Adrenal gland (tissue), 12 donors: ENCODE results near the gene SLU7. TPM values are rescaled to one million over a fixed set of nuclear protein-coding genes. Genes with fewer than 3 reads are reported as not detected.

ENCODE experiments used
- DNase-seq, 7 donors: peaks; one replicate each; pipeline ENCODE4 v3.0.0-alpha.2; 2019 to 2020
- H3K27ac ChIP-seq, 5 donors: fragments of 200-600 bp; sonication (generic) in 4 of 5; 1 replicate in 3 of 5; 2 replicates in 2 of 5; pipeline versions ENCODE4 v1.5.1 to v1.8.0; 2016 to 2020; ENCODE audit warnings: mild to moderate bottlenecking in 1 of 5
- H3K27me3 ChIP-seq: fragments of 200-600 bp; 2 replicates; pipeline ENCODE4 v1.8.0; 2021
- H3K36me3 ChIP-seq, 2 donors: fragments of 200-600 bp; replicated peaks in 1 of 2; 1 replicate in 1 of 2; 2 replicates in 1 of 2; pipeline versions ENCODE4 v1.5.1 to v1.8.0; 2018 to 2022
- H3K4me1 ChIP-seq, 2 donors: fragments of 200-600 bp; replicated peaks in 1 of 2; 1 replicate in 1 of 2; 2 replicates in 1 of 2; pipeline versions ENCODE4 v1.5.1 to v1.8.0; 2018 to 2021
- H3K4me3 ChIP-seq, 4 donors: fragments of 200-600 bp; sonication (generic) in 3 of 4; one replicate each; pipeline ENCODE4 v1.5.1; 2016 to 2018
- H3K9me3 ChIP-seq, 3 donors: fragments of 200-600 bp; sonication (generic) in 1 of 3; replicated peaks in 1 of 3; 1 replicate in 2 of 3; 2 replicates in 1 of 3; pipeline versions ENCODE4 v1.5.1 to v1.8.0; 2016 to 2021
- CTCF ChIP-seq, 6 experiments: fragments of 450-650 bp in 4 of 6; fragments of 200-600 bp in 2 of 6; sonication (generic) in 1 of 6; IDR thresholded peaks; 1 replicate in 5 of 6; 2 replicates in 1 of 6; pipeline versions ENCODE4 v1.5.1 to v1.8.0; 2016 to 2021; ENCODE audit warnings: antibody characterized with exemption in 6 of 6, mild to moderate bottlenecking in 2 of 6, moderate library complexity in 1 of 6
- POLR2A ChIP-seq, 2 donors: fragments of 450-650 bp; IDR thresholded peaks; one replicate each; pipeline ENCODE4 v1.6.1; 2017; ENCODE audit warnings: antibody characterized with exemption in 2 of 2, mild to moderate bottlenecking in 2 of 2, moderate library complexity in 1 of 2
- WGBS, 4 donors: extraction: QIAGEN DNeasy Blood & Tissue Kit in 2 of 4; methylation state at CpG; one replicate each; pipeline versions ENCODE4 v1.1.5 to v1.1.7; 2013 to 2017; 5-methylcytosine and 5-hydroxymethylcytosine counted together
- intact Hi-C, 2 donors: fragments of 100-400 bp; cut with DNase I; formaldehyde crosslinking; loops; one replicate each; pipeline versions ENCODE4 v1.14.1 to v1.15.0; 2022 to 2023
- polyA plus RNA-seq, 3 donors: library from polyadenylated mRNA; stranded (reverse); fragments of 200-250 nt in 2 of 3; fragments of 350-450 nt in 1 of 3; fragmentation: Illumina TruSeq in 1 of 3; extraction: RNeasy Lipid Tissue Mini Kit (QIAGEN cat#74804) in 1 of 3; gene quantifications; one replicate each; pipeline ENCODE4 v1.2.3, GENCODE V29; 2013 to 2014
- total RNA-seq, 9 donors: library from RNA; depleted of rRNA in 4 of 9; stranded (reverse); fragments of >200 nt in 4 of 9; fragments of 120-200 nt in 1 of 9; fragmentation: NEBNext Ultra II Directional in 1 of 9; extraction: Animal tissue kit (Norgen Biotek cat#: 25700) in 1 of 9; gene quantifications; one replicate each; pipeline versions ENCODE4 v1.1.0 to v1.2.4, GENCODE V29; 2013 to 2023
- donor health status: healthy with polysubstance abuse.
- donor health status: Bipolar disorder and iron deficiency.
- donor health status: DM: yes; HTN: yes; CAD: no.
- donor health status: DM: no; HTN: no; CAD: no.
- donor health status: DM: no; HTN: no; CAD: no.
- donor health status: DM: yes; HTN: yes; CAD: no.

SLU7 gene
- total and polyA plus RNA-seq, 12 donors: 27.1 to 138 (median 47.7) TPM

- H3K27me3 ChIP-seq: no peaks in the 10 kb centered on the region
- peaks cover 12 to 33% of the 10 kb centered on the region in 2 donors for H3K4me1 ChIP-seq
- H3K9me3 ChIP-seq: no peaks in the 10 kb centered on the region
- peak overlapping the region in 2 of 5 donors; percentile 85 to 90 for H3K27ac ChIP-seq
- no peaks in the 10 kb centered on the region for H3K36me3 ChIP-seq
- DNase-seq: no peak
- intact Hi-C loops: no loop called here
- no peak overlapping the region for H3K4me3 ChIP-seq
- no peak for TF ChIP-seq CTCF (IDR thresholded peaks at IDR 0.05)
- no peak for TF ChIP-seq POLR2A (IDR thresholded peaks at IDR 0.05)
These were observed 1.4 kb upstream of the SLU7 start for GRCh38 chr5:160420331-160420610.

- 32 to 41% (median 34%) methylated on average over 11 of the region's 11 CpGs for WGBS, 4 donors
- H3K27me3 ChIP-seq: no peaks in the 10 kb centered on the region
- no peaks in the 10 kb centered on the region for H3K9me3 ChIP-seq
- intact Hi-C loops: no loop called here
- peak overlapping the region; percentile 75 to 90 (median 85) for H3K27ac ChIP-seq
- peak overlapping the region in 2 of 4 donors; percentile 59 to 71 for H3K4me3 ChIP-seq
- peaks cover 0 to 3% of the 10 kb centered on the region in 2 donors for H3K36me3 ChIP-seq
- TF ChIP-seq CTCF (IDR thresholded peaks at IDR 0.05) (no peak), POLR2A (IDR thresholded peaks at IDR 0.05) (no peak)
- H3K4me1 ChIP-seq: peaks cover 12 to 33% of the 10 kb centered on the region in 2 donors
- no peak for DNase-seq
These were observed 813 bp upstream of the SLU7 start for GRCh38 chr5:160419458-160420330.

GRCh38 chr5:160399402-160400353 lies 19.2 kb downstream of the SLU7 start, which contains the start of gene FAM200C:
Gene FAM200C, minus strand, starts transcription at chr5:160400054. Its CDS starts 4,564 bp downstream, at chr5:160395490.
- Histone ChIP-seq H3K27ac (peak within 1 kb of the TSS; percentile 27 to 87 (median 79)), H3K4me1 (peaks cover 0 to 19% of the 10 kb centered on the region in 2 donors), H3K9me3 (no peaks in the 10 kb centered on the region), H3K27me3 (no peaks in the 10 kb centered on the region), H3K36me3 (peaks cover 0 to 33% of the 10 kb centered on the region in 2 donors), H3K4me3 (peak within 1 kb of the TSS; percentile 51 to 82 (median 72))
- DNase-seq: peak; percentile 92 to 96 (median 93)
- 0 to 2% (median 1%) methylated on average over 16 to 41 of the region's 41 CpGs for WGBS, 4 donors
- intact Hi-C loops: no loop called here
- TF ChIP-seq CTCF (IDR thresholded peaks at IDR 0.05) (no peak), POLR2A (IDR thresholded peaks at IDR 0.05) (peak; percentile 82 to 88)

- Histone ChIP-seq H3K4me3 (peak overlapping the region in 1 of 4 donors; percentile 82), H3K27me3 (no peaks in the 10 kb centered on the region), H3K36me3 (peaks cover 0 to 24% of the 10 kb centered on the region in 2 donors), H3K4me1 (peaks cover 0 to 19% of the 10 kb centered on the region in 2 donors), H3K27ac (no peak overlapping the region), H3K9me3 (no peaks in the 10 kb centered on the region)
- TF ChIP-seq CTCF (IDR thresholded peaks at IDR 0.05): no peak
- TF ChIP-seq POLR2A (IDR thresholded peaks at IDR 0.05): no peak
- 49 to 57% (median 51%) methylated on average over 4 of the region's 4 CpGs for WGBS, 4 donors
- intact Hi-C loops: no loop called here
- DNase-seq: no peak
These were observed 20.1 kb downstream of the SLU7 start for GRCh38 chr5:160398806-160399205.
